H1 (cell line): ENCODE results near the gene XRN2. TPM values are rescaled to one million over a fixed set of nuclear protein-coding genes. Genes with fewer than 3 reads are reported as not detected.

Source experiments
- RAD21 ChIP-seq, 2 experiments: IDR thresholded peaks in 1 of 2; conservative IDR thresholded peaks in 1 of 2; 2 replicates each; pipeline ENCODE4 v1.6.1; 2011; ENCODE audit warnings: low read depth in 2 of 2, low read length in 2 of 2, improper control_type of control experiment in 1 of 2, inconsistent platforms in 1 of 2, mild to moderate bottlenecking in 1 of 2, moderate library complexity in 1 of 2
- RNF2 ChIP-seq: fragments of 200-900, 300-1000 bp; sonication (generic); IDR thresholded peaks from 2 replicates; pipeline ENCODE4 v1.7.1; 2016; ENCODE audit warnings: borderline replicate concordance, low read depth, mild to moderate bottlenecking, antibody characterized with exemption, low read length; ENCODE audit not compliant: poor library complexity, severe bottlenecking; ENCODE audit errors: missing control alignments
- polyA plus RNA-seq, 7 experiments: library from polyadenylated mRNA; depleted of rRNA in 3 of 7; stranded (reverse) in 5 of 7; unstranded in 2 of 7; fragments of >200 nt in 5 of 7; fragments of 200-250 nt in 2 of 7; gene quantifications; 1 replicate in 5 of 7; 2 replicates in 1 of 7; 4 replicates in 1 of 7; pipeline versions ENCODE4 v1.2.1 to v1.2.3, GENCODE V29; 2011 to 2013; ENCODE audit warnings: missing spikeins in 2 of 7, mixed read lengths in 2 of 7
- total RNA-seq: library from RNA; stranded (reverse); fragmentation: NEBNext Ultra II Directional; extraction: Animal tissue kit (Norgen Biotek cat#: 25700); gene quantifications from 2 replicates; pipeline ENCODE4 v1.2.1, GENCODE V29; 2021

XRN2 gene
- total and polyA plus RNA-seq, 2 of the 8 experiments (the other 6 are each of a cell fraction or from before 2014, with no cell fraction given): 60.3 to 139 TPM

- TF ChIP-seq RAD21 (IDR thresholded peaks at IDR 0.05 in 1 of 2, conservative IDR thresholded peaks at IDR 0.05 in 1 of 2; ENCODE audit: low read depth in 2 of 2, low read length in 2 of 2) (no peak), RNF2 (no peak)
- TF ChIP-seq, all 59 proteins: peak for 0
Measured at GRCh38 chr20:21262812-21263211, 40.3 kb upstream of the XRN2 start (continued).
